Head of caudate nucleus (tissue), 42 donors: ENCODE data around the gene CCNB2.
"Not testable (repeated sequence)": the region's sequence is repeated elsewhere in the genome, so short reads cannot be mapped to it uniquely, and the experiment has no call there.

Source experiments
- DNase-seq, 42 donors: peaks; one replicate each; pipeline versions ENCODE4 v3.0.0 to v3.0.0-alpha.2; 2020 to 2021; ENCODE audit warnings: mixed read lengths in 7 of 42
- intact Hi-C: fragments of 100-400 bp; cut with DNase I; formaldehyde crosslinking; loops from one replicate; pipeline ENCODE4 v1.15.0; 2022

The CCNB2 gene

GRCh38 chr15:59104912-59105732 lies at the start of gene CCNB2:
TSS of gene CCNB2 (plus strand) at chr15:59105146. CDS start at chr15:59105269, 123 bp downstream.
- peak; percentile 71 to 94 (median 87) for DNase-seq
- intact Hi-C loops: no loop called here

GRCh38 chr15:59059076-59059597 lies 45.8 kb upstream of the CCNB2 start:
- DNase-seq: no peak
- intact Hi-C loops: no loop called here

GRCh38 chr15:59060348-59060747 lies 44.6 kb upstream of the CCNB2 start:
- intact Hi-C loops: no loop called here
- DNase-seq: no peak

GRCh38 chr15:59063042-59063441 lies 41.9 kb upstream of the CCNB2 start:
- DNase-seq: no peak
- intact Hi-C loops: no loop called here

- DNase-seq: no peak
- intact Hi-C loops: no loop called here
These were observed 35.5 kb upstream of the CCNB2 start for GRCh38 chr15:59069430-59069829.

- intact Hi-C loops: no loop called here
- DNase-seq: no peak
These were observed 30.3 kb upstream of the CCNB2 start for GRCh38 chr15:59074607-59075006.

- DNase-seq: no peak
- intact Hi-C loops: no loop called here
These were observed 17.2 kb upstream of the CCNB2 start for GRCh38 chr15:59087731-59088130.

GRCh38 chr15:59094077-59094476 lies 10.9 kb upstream of the CCNB2 start:
- intact Hi-C loops: no loop called here
- DNase-seq: no peak

- no peak for DNase-seq
These were observed 8.5 kb upstream of the CCNB2 start for GRCh38 chr15:59096429-59096828.

GRCh38 chr15:59099162-59099685 lies 5.7 kb upstream of the CCNB2 start:
- intact Hi-C loops: no loop called here
- DNase-seq: no peak

More at GRCh38 chr15:59096429-59096828, 8.5 kb upstream of the CCNB2 start:
- intact Hi-C loops: no loop called here

- intact Hi-C loops: no loop called here
- peak in 16 of 42 donors; percentile 3 to 49 (median 20) for DNase-seq
These were observed 389 bp upstream of the CCNB2 start for GRCh38 chr15:59104602-59104911.

- intact Hi-C loops: no loop called here
- no peak for DNase-seq
These were observed 908 bp downstream of the CCNB2 start for GRCh38 chr15:59105854-59106253.

- intact Hi-C loops: no loop called here
- no peak for DNase-seq
These were observed 6.3 kb downstream of the CCNB2 start for GRCh38 chr15:59111251-59111650.

- intact Hi-C loops: no loop called here
- no peak for DNase-seq
These were observed 10.1 kb downstream of the CCNB2 start for GRCh38 chr15:59115047-59115446.

GRCh38 chr15:59116141-59116540 lies 11.2 kb downstream of the CCNB2 start:
- DNase-seq: no peak
- intact Hi-C loops: no loop called here

GRCh38 chr15:59116771-59117170 lies 11.8 kb downstream of the CCNB2 start:
- no peak for DNase-seq
- intact Hi-C loops: no loop called here

- DNase-seq: no peak
- intact Hi-C loops: no loop called here
These were observed 14.7 kb downstream of the CCNB2 start for GRCh38 chr15:59119625-59120024.

GRCh38 chr15:59120937-59121336 lies 16.0 kb downstream of the CCNB2 start:
- intact Hi-C loops: no loop called here

GRCh38 chr15:59124261-59124660 lies 19.3 kb downstream of the CCNB2 start:
- intact Hi-C loops: no loop called here

More at GRCh38 chr15:59120937-59121336, 16.0 kb downstream of the CCNB2 start:
- DNase-seq: no peak

GRCh38 chr15:59125683-59126082 lies 20.7 kb downstream of the CCNB2 start:
- intact Hi-C loops, DNase-seq: not testable (repeated sequence)

More at GRCh38 chr15:59124261-59124660, 19.3 kb downstream of the CCNB2 start:
- no peak for DNase-seq

GRCh38 chr15:59127255-59127654 lies 22.3 kb downstream of the CCNB2 start:
- intact Hi-C loops, DNase-seq: not testable (repeated sequence)
